ENCODE data around the gene GTPBP4.
"Not testable (repeated sequence)": the region's sequence is repeated elsewhere in the genome, so short reads cannot be mapped to it uniquely, and the experiment has no call there.

The GTPBP4 gene

GRCh38 chr10:992871-993270, 4.6 kb downstream of the GTPBP4 start:
- DNase-seq, result no peak

GRCh38 chr10:994836-995558, 6.8 kb downstream of the GTPBP4 start:
- DNase-seq, result no peak

- no peak for DNase-seq
Observed at GRCh38 chr10:995559-995926, 7.3 kb downstream of the GTPBP4 start.

- no peak for DNase-seq
Observed at GRCh38 chr10:996031-996430, 7.8 kb downstream of the GTPBP4 start.

GRCh38 chr10:997266-998022, 9.2 kb downstream of the GTPBP4 start:
- no peak for DNase-seq

GRCh38 chr10:1002425-1003006, 14.3 kb downstream of the GTPBP4 start:
- DNase-seq, result no peak

GRCh38 chr10:1003884-1004670, 15.8 kb downstream of the GTPBP4 start:
- DNase-seq, result no peak

GRCh38 chr10:1006573-1006972, 18.3 kb downstream of the GTPBP4 start:
- no peak for DNase-seq

GRCh38 chr10:1007583-1007982, 19.3 kb downstream of the GTPBP4 start:
- no peak for DNase-seq

GRCh38 chr10:1009071-1009494, 20.8 kb downstream of the GTPBP4 start:
- no peak for DNase-seq

- not testable (repeated sequence) for DNase-seq
Observed at GRCh38 chr10:1009947-1010346, 21.7 kb downstream of the GTPBP4 start.

- no peak for DNase-seq
Observed at GRCh38 chr10:1010703-1011102, 22.5 kb downstream of the GTPBP4 start.

- no peak for DNase-seq
Observed at GRCh38 chr10:1011696-1012095, 23.5 kb downstream of the GTPBP4 start.

GRCh38 chr10:1015688-1016087, 27.5 kb downstream of the GTPBP4 start:
- DNase-seq, result no peak

- no peak for DNase-seq
Observed at GRCh38 chr10:1019362-1019761, 31.1 kb downstream of the GTPBP4 start.

GRCh38 chr10:1020460-1020859, 32.2 kb downstream of the GTPBP4 start:
- no peak for DNase-seq

GRCh38 chr10:1020958-1021357, 32.7 kb downstream of the GTPBP4 start:
- DNase-seq, result no peak

GRCh38 chr10:1022413-1022812, 34.2 kb downstream of the GTPBP4 start:
- DNase-seq, result no peak

- no peak for DNase-seq
Observed at GRCh38 chr10:1024103-1024502, 35.9 kb downstream of the GTPBP4 start.

GRCh38 chr10:1025683-1026082, 37.4 kb downstream of the GTPBP4 start, which contains the start of gene IDI2:
IDI2 (minus strand) TSS chr10:1025859; CDS start chr10:1024723, 1,136 bp downstream.
- DNase-seq, result no peak

- no peak for DNase-seq
Observed at GRCh38 chr10:1026578-1026977, 38.3 kb downstream of the GTPBP4 start.

GRCh38 chr10:1029838-1030237, 41.6 kb downstream of the GTPBP4 start:
- DNase-seq, result no peak

GRCh38 chr10:1033601-1034000, 45.4 kb downstream of the GTPBP4 start:
- DNase-seq, result no peak
